Prostate gland (tissue), 2 donors: ENCODE results near the gene PAK1IP1.

Experiments used
- CTCF ChIP-seq, 4 experiments: fragments of 200-600 bp in 2 of 4; fragments of 450-650 bp in 2 of 4; sonication (generic) in 2 of 4; IDR thresholded peaks; 1 replicate in 3 of 4; 2 replicates in 1 of 4; pipeline ENCODE4 v1.5.1; 2016 to 2019; ENCODE audit warnings: antibody characterized with exemption in 4 of 4, mild to moderate bottlenecking in 2 of 4, moderate library complexity in 2 of 4
- POLR2A ChIP-seq: fragments of 450-650 bp; IDR thresholded peaks from one replicate; pipeline ENCODE4 v1.6.1; 2016; ENCODE audit warnings: antibody characterized with exemption, mild to moderate bottlenecking
- POLR2AphosphoS5 ChIP-seq: sonication (generic); formaldehyde crosslinking; IDR thresholded peaks from one replicate; pipeline ENCODE4 v1.6.1; 2017; ENCODE audit warnings: antibody characterized with exemption

GRCh38 chr6:10690651-10691445 lies 3.9 kb upstream of the PAK1IP1 start:
- TF ChIP-seq POLR2A = no peak
- TF ChIP-seq CTCF (IDR thresholded peaks at IDR 0.05) = no peak
- TF ChIP-seq POLR2AphosphoS5 = peak; percentile 56
